Nephron progenitor cell (in vitro differentiated cells): ENCODE data around the gene TMEM208.

Experiments used
- DNase-seq: peaks from one replicate; pipeline ENCODE4 v3.0.0; 2021
- H3K27ac Mint-ChIP-seq: 2 replicates; pipeline ENCODE4 v1.8.0; 2021; ENCODE audit warnings: mild to moderate bottlenecking, moderate library complexity, mixed read lengths
- H3K27me3 Mint-ChIP-seq: 2 replicates; pipeline ENCODE4 v1.8.0; 2021; ENCODE audit warnings: mild to moderate bottlenecking, low read depth, mixed read lengths; ENCODE audit not compliant: poor library complexity
- H3K36me3 Mint-ChIP-seq: 2 replicates; pipeline ENCODE4 v1.8.0; 2021; ENCODE audit warnings: low read depth, mixed read lengths
- H3K4me1 Mint-ChIP-seq: 2 replicates; pipeline ENCODE4 v1.8.0; 2021; ENCODE audit warnings: mixed read lengths
- H3K4me3 Mint-ChIP-seq: 2 replicates; pipeline ENCODE4 v1.8.0; 2021; ENCODE audit warnings: mild to moderate bottlenecking, moderate library complexity, mixed read lengths
- H3K9me3 Mint-ChIP-seq: 2 replicates; pipeline ENCODE4 v1.8.0; 2021; ENCODE audit warnings: mild to moderate bottlenecking, moderate library complexity, mixed read lengths
- TF ChIP-seq, protein P1 (sequence below): fragments of 200-600 bp; sonication (generic); IDR thresholded peaks from 2 replicates; pipeline ENCODE4 v1.5.0; 2021; ENCODE audit warnings: antibody characterized with exemption

Gene TMEM208

DNA sequence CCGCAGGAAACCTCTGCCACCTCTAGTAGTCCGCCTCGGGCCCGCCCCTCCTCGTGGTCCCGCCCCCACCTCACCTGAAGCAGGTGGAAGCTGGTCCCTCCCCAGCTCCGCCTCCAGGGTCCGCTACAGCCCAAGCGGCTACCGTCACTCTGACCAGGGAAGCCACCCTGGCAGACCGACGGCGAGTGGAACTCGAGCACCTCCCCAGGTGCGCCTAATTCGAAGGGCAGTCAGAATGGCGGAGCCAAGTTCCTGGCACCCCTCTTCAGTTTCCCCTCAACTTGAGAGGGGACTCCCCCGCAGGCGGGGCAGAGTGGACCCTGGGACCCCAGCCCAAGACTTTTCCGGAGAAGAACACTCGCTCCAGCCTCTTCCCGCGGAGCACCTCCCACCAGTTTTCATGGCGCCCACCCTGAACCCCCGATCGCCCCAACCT is 19.8 kb downstream of the TMEM208 start:
- Mint-ChIP-seq H3K27ac (no peak overlapping the region), H3K4me3 (peak overlapping the region; percentile 81), H3K4me1 (peaks cover 45% of the 10 kb centered on the region), H3K9me3 (no peaks in the 10 kb centered on the region), H3K27me3 (peaks cover 42% of the 10 kb centered on the region), H3K36me3 (no peaks in the 10 kb centered on the region)
- TF ChIP-seq, protein P1, sequence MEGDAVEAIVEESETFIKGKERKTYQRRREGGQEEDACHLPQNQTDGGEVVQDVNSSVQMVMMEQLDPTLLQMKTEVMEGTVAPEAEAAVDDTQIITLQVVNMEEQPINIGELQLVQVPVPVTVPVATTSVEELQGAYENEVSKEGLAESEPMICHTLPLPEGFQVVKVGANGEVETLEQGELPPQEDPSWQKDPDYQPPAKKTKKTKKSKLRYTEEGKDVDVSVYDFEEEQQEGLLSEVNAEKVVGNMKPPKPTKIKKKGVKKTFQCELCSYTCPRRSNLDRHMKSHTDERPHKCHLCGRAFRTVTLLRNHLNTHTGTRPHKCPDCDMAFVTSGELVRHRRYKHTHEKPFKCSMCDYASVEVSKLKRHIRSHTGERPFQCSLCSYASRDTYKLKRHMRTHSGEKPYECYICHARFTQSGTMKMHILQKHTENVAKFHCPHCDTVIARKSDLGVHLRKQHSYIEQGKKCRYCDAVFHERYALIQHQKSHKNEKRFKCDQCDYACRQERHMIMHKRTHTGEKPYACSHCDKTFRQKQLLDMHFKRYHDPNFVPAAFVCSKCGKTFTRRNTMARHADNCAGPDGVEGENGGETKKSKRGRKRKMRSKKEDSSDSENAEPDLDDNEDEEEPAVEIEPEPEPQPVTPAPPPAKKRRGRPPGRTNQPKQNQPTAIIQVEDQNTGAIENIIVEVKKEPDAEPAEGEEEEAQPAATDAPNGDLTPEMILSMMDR = no peak
- peak; percentile 48 for DNase-seq

DNA sequence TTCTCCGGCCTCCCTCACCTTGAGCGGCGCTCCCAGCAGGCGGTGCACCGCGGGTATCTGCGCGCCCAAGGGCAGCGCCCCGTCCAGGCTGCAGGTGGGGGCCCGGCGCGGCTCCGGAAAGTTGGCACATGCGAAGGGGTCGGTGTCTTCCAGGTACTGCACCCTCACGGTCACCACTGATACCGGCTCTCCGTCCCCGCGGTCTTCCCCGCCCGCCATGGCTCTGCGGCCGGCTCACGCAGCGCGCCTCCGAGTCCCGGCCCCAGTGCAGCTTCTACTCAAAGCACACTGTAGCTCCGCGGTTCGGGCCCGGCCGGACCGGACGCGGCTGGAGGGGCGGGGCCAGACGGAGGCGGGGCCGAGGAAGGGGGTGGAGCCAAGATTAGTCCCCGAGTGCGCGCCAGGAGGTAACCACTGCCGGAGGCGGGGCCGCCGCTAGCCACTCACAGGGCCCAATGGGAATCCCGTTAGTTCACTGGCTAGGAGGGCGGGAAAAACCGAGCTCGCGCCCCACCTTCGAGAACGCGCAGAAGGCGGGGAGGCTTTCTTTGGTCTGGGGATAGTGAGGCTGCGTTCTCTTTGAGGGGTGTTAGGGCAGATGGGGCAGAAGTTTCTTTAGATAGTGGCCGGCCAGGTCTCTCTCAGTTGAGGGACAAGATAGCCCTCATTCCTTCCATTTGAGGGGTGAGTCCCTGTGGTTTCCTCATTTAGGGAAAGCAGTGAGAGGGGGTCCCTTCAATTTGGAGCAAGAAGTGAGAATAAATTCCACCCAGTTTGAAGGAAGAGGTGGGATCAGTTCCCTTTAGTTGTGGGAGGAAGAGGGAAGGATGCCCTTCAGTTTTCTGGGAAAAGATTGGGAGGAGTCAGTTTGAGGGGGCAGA is 20.5 kb downstream of the TMEM208 start, which contains the start of gene FHOD1:
FHOD1 (minus strand) TSS at position 290 of the 881 bp plus-strand sequence; CDS start at position 219, 71 bp downstream.
- no peaks in the 10 kb centered on the region for H3K9me3 Mint-ChIP-seq
- peak within 1 kb of the TSS; percentile 36 for H3K27ac Mint-ChIP-seq
- H3K36me3 Mint-ChIP-seq = no peaks in the 10 kb centered on the region
- peak within 1 kb of the TSS; percentile 81 for H3K4me3 Mint-ChIP-seq
- H3K4me1 Mint-ChIP-seq = peaks cover 45% of the 10 kb centered on the region
- peak; percentile 99 for DNase-seq
- peaks cover 49% of the 10 kb centered on the region for H3K27me3 Mint-ChIP-seq
- TF ChIP-seq, protein P1 = no peak

DNA sequence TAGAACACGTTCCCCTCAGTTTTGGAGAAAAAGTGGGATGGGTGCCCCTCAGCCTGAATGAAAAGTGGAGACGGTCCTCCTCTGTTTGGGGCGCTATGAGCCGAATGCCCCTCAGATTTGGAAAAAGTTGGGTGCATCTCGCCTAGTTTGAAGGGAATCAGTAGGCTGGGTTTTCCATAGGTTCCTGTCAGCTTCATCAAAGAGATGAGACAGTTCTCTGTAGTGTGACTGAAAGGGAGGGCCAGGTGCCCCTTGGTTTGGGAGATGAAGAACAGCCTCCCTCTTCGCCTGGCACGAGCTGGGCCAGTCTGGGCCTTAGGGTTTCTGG is 21.1 kb downstream of the TMEM208 start:
- no peak for DNase-seq
- peaks cover 53% of the 10 kb centered on the region for H3K27me3 Mint-ChIP-seq
- TF ChIP-seq, protein P1 = no peak
- peaks cover 45% of the 10 kb centered on the region for H3K4me1 Mint-ChIP-seq
- peak overlapping the region; percentile 81 for H3K4me3 Mint-ChIP-seq
- no peaks in the 10 kb centered on the region for H3K36me3 Mint-ChIP-seq
- H3K27ac Mint-ChIP-seq = no peak overlapping the region
- H3K9me3 Mint-ChIP-seq = no peaks in the 10 kb centered on the region

DNA sequence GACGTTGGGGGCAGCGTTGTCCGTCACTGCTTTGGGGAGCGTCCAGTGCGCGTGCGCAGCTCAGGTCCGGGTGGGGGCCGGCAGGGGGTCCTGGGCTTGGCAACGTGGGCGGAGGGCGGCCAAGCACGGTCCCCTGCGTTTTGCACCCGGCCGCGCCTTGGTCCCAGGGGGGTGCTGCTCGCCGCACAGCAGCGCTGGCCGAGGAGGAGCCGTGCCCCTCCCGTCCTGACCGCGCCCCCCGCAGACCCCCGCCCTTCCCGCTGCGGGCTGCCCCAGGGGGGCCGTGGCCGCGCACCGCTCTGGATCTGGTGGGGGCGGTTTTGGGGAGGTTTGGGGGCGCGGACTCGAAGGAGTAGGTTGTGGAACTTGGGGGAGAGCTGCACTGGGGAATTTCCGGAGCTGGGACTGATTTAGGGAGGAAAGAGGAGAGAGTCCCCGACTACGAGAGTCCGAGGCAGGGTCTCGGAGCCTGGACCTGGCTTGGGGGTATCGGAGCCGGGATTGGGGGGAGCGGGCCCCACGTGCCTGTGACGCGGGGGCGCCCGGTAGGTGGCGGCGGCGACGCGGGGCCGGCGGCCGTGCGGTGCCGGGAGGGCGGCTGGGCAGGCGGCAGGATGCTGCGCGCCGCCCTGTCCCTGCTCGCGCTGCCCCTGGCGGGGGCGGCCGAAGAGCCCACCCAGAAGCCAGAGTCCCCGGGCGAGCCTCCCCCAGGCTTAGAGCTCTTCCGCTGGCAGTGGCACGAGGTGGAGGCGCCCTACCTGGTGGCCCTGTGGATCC is 21.7 kb downstream of the TMEM208 start, which contains the start of gene SLC9A5:
SLC9A5 (plus strand) TSS at position 579 of the 777 bp plus-strand sequence; CDS start at position 615, 36 bp downstream.
- H3K4me1 Mint-ChIP-seq = peaks cover 45% of the 10 kb centered on the region
- peaks cover 53% of the 10 kb centered on the region for H3K27me3 Mint-ChIP-seq
- H3K36me3 Mint-ChIP-seq = no peaks in the 10 kb centered on the region
- peak within 1 kb of the TSS; percentile 83 for H3K4me3 Mint-ChIP-seq
- TF ChIP-seq, protein P1 = no peak
- H3K9me3 Mint-ChIP-seq = no peaks in the 10 kb centered on the region
- peak; percentile 56 for DNase-seq
- H3K27ac Mint-ChIP-seq = no peak within 1 kb of the TSS

DNA sequence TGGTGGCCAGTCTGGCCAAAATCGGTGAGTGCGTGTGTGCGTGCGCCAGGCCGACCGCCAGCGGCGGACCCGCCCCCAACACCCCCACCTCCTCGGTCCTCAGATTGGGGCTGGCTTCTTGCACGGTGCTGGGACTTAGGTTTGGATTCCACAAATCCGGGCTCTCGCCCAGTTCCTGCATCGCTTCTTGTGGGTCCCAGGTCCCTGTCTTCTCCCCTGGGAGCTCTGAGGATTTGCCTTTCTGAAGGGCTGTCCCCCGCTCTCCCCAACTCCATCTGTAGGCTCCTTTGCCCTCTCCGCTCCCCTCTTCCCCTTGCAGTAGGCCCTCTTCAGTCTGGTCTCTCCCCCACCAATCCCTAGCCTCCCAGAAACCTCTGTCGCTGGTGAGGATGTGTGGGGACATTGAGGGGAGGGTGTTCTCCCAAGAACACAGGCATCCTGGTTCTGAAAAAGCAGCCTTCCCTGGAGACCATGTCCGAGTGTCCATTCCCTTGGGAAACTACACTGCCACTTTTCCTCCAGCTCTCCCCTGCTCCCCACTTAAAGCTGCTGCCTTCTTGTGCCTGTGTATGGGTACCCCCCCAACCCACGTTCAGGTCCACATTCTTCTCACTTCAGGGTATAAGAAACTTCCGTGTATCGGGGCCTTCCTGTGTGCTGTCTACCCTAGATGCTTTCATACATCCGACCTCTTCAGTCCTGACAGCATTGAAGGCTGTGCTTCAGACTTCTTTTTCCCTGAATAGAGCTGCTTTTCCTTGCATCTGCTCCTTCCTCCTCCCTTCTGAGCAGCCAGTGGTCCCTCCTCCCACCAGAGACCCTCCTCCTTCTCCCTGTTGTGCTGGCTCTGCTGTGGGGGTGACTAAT is 22.5 kb downstream of the TMEM208 start:
- Mint-ChIP-seq H3K27me3 (peaks cover 53% of the 10 kb centered on the region), H3K27ac (no peak overlapping the region), H3K36me3 (no peaks in the 10 kb centered on the region), H3K9me3 (no peaks in the 10 kb centered on the region), H3K4me3 (peak overlapping the region; percentile 83), H3K4me1 (peaks cover 39% of the 10 kb centered on the region)
- TF ChIP-seq, protein P1 = no peak
- DNase-seq = no peak
